ENCODE data around the gene NOM1.

Gene NOM1

GRCh38 chr7:157017149-157017548 lies 67.6 kb downstream of the NOM1 start:
- DNase-seq = no peak

GRCh38 chr7:157017603-157018327 lies 68.3 kb downstream of the NOM1 start:
- DNase-seq = no peak

- no peak for DNase-seq
These were observed 69.0 kb downstream of the NOM1 start for GRCh38 chr7:157018328-157018996.

- DNase-seq = no peak
These were observed 69.6 kb downstream of the NOM1 start for GRCh38 chr7:157018997-157019608.

GRCh38 chr7:157019718-157020451 lies 70.4 kb downstream of the NOM1 start:
- no peak for DNase-seq

GRCh38 chr7:157020514-157021070 lies 71.1 kb downstream of the NOM1 start:
- no peak for DNase-seq

GRCh38 chr7:157021071-157021870 lies 71.8 kb downstream of the NOM1 start:
- DNase-seq = no peak

- no peak for DNase-seq
These were observed 72.6 kb downstream of the NOM1 start for GRCh38 chr7:157021871-157022680.

Measured in HCEC 1CT (cell line).